CD4-positive, alpha-beta T cell treated with Interleukin-6 for 4 hours (primary cell): ENCODE measurements around the gene GJB2.
A peak's percentile ranks its signal among the peaks of the same experiment; 100 is the strongest.

Source experiments
- DNase-seq: peaks from one replicate; pipeline ENCODE4 v3.0.0-alpha.2; 2020; ENCODE audit warnings: mixed read lengths

GJB2 gene

GRCh38 chr13:20192836-20193161 is at the start of gene GJB2:
GJB2 (minus strand) TSS chr13:20192938; CDS start chr13:20189581, 3,357 bp downstream.
- DNase-seq, result peak; percentile 26

GRCh38 chr13:20241593-20241992 is 48.9 kb upstream of the GJB2 start:
- DNase-seq, result no peak

- DNase-seq, result no peak
These were observed 47.0 kb upstream of the GJB2 start for GRCh38 chr13:20239748-20240147.

- DNase-seq, result no peak
These were observed 40.0 kb upstream of the GJB2 start for GRCh38 chr13:20232556-20233277.

GRCh38 chr13:20231839-20232555 is 39.3 kb upstream of the GJB2 start, which contains the start of gene GJB6:
GJB6 (minus strand) TSS chr13:20232319; CDS start chr13:20223480, 8,839 bp downstream.
- DNase-seq, result peak; percentile 29

- peak; percentile 40 for DNase-seq
These were observed 38.4 kb upstream of the GJB2 start for GRCh38 chr13:20230913-20231838.

- DNase-seq, result no peak
These were observed 35.0 kb upstream of the GJB2 start for GRCh38 chr13:20227730-20228129.

- DNase-seq, result no peak
These were observed 34.5 kb upstream of the GJB2 start for GRCh38 chr13:20227288-20227687.

GRCh38 chr13:20222553-20222952 is 29.8 kb upstream of the GJB2 start:
- no peak for DNase-seq

- DNase-seq, result no peak
These were observed 29.0 kb upstream of the GJB2 start for GRCh38 chr13:20221772-20222171.

GRCh38 chr13:20219577-20219976 is 26.8 kb upstream of the GJB2 start:
- no peak for DNase-seq

- no peak for DNase-seq
These were observed 24.4 kb upstream of the GJB2 start for GRCh38 chr13:20217168-20217567.

- DNase-seq, result no peak
These were observed 17.2 kb upstream of the GJB2 start for GRCh38 chr13:20209948-20210347.

GRCh38 chr13:20206698-20207235 is 14.0 kb upstream of the GJB2 start:
- no peak for DNase-seq

GRCh38 chr13:20206065-20206697 is 13.4 kb upstream of the GJB2 start:
- DNase-seq, result no peak

GRCh38 chr13:20198781-20199180 is 6.0 kb upstream of the GJB2 start:
- no peak for DNase-seq

GRCh38 chr13:20197361-20197834 is 4.7 kb upstream of the GJB2 start:
- peak; percentile 38 for DNase-seq

GRCh38 chr13:20195801-20196200 is 3.1 kb upstream of the GJB2 start:
- DNase-seq, result no peak

GRCh38 chr13:20193907-20194631 is 1.3 kb upstream of the GJB2 start:
- DNase-seq, result peak; percentile 17

- DNase-seq, result no peak
These were observed 596 bp upstream of the GJB2 start for GRCh38 chr13:20193162-20193906.
